ENCODE results near the gene CDKN1B. TPM values are rescaled to one million over a fixed set of nuclear protein-coding genes. Genes with fewer than 3 reads are reported as not detected.

CDKN1B gene
- total RNA-seq, 1 donor from 2014 or later, result 49.6 TPM

DNA sequence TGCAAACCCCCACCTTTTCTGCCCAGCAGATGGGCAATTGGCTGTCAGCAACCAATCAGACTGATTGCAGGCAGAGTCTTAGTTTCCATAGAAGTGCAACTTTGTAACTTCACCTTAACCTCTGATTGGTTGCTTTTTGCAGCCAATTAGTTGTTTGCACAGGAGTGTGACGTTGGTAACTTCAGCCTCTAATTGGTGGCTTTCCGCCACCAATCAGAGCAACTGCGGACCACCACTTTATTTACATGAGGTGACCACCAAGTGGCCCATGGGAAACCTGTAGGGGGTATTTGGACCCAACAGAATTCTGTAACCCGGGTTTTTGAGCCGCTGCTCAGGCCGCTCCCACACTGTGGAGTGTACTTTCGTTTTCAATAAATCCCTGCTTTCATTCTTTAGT lies 32.3 kb downstream of the CDKN1B start:
- peaks cover 29% of the 10 kb centered on the region for H3K36me3 Mint-ChIP-seq
- DNase-seq (ENCODE audit: extremely low spot score, unreplicated experiment), result peak; percentile 24
- H3K4me1 Mint-ChIP-seq (ENCODE audit: unreplicated experiment), result peaks cover 9% of the 10 kb centered on the region
- H3K27ac Mint-ChIP-seq, result no peak overlapping the region
- H3K27me3 Mint-ChIP-seq, result peaks cover 3% of the 10 kb centered on the region
- H3K9me3 Mint-ChIP-seq, result no peaks in the 10 kb centered on the region
- H3K4me3 Mint-ChIP-seq, result no peak overlapping the region
- TF ChIP-seq CTCF (conservative IDR thresholded peaks at IDR 0.05), result no peak

DNA sequence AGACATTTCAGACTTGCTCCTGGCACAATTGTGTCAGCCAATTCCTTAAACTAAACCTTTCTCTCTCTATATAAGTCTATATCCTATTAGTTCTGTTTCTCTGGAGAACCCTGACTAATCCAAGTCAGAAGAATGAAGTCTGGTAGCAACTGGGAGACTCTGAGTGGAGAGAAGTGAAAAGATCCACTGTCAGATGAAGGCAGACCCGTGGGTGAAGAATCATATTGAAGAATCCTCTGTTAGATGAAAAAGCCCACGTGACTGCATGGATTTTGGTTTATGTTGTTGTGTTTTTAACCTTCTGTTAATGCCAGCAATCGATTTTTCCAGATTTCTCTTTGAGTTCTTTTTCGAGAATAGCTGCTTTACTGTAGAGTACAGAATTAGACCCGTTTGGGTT lies 38.8 kb downstream of the CDKN1B start:
- no peak overlapping the region for H3K4me3 Mint-ChIP-seq
- TF ChIP-seq CTCF (conservative IDR thresholded peaks at IDR 0.05), result no peak
- no peaks in the 10 kb centered on the region for H3K9me3 Mint-ChIP-seq
- no peak overlapping the region for H3K27ac Mint-ChIP-seq
- no peaks in the 10 kb centered on the region for H3K27me3 Mint-ChIP-seq
- peak; percentile 8 for DNase-seq (ENCODE audit: extremely low spot score, unreplicated experiment)
- H3K4me1 Mint-ChIP-seq (ENCODE audit: unreplicated experiment), result no peaks in the 10 kb centered on the region
- peaks cover 8% of the 10 kb centered on the region for H3K36me3 Mint-ChIP-seq

- H3K4me3 Mint-ChIP-seq, result no peak overlapping the region
- TF ChIP-seq CTCF (conservative IDR thresholded peaks at IDR 0.05), result no peak
- H3K27ac Mint-ChIP-seq, result no peak overlapping the region
- no peak for DNase-seq (ENCODE audit: extremely low spot score, unreplicated experiment)
- H3K36me3 Mint-ChIP-seq, result no peaks in the 10 kb centered on the region
- no peaks in the 10 kb centered on the region for H3K9me3 Mint-ChIP-seq
- no peaks in the 10 kb centered on the region for H3K4me1 Mint-ChIP-seq (ENCODE audit: unreplicated experiment)
- H3K27me3 Mint-ChIP-seq, result no peaks in the 10 kb centered on the region
Observed at GRCh38 chr12:12757121-12757520, 40.0 kb downstream of the CDKN1B start.

DNA sequence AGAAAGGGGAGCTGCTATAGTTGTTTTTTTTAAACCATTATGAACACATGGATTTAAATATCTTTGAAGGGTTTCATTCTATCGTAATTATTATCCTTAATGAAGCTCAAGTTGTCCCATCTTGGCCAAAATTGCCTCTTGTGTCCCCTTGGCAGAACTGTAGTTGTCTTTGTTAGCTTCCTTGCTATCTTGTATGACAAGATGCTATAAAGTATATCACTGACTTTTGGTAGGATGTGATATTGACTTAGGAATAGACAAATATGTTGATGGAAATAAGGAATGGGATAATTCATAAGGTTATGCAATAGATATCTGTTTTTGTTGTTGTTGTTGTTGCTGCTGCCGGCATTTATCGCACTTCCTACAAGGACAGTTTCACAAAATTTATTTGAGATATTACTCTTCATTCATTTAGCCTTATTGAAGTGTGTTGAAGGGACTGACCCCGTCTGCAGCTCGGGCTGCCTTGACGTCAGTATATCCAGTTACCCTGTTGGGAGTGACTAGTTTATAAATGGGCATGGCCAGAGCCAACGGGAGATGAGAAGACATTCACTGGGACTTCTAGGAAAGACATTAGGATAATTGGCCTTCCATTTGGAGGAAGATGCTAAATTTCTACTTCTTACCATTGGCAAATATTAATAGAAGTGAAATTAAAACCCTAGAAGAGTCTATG lies 42.2 kb downstream of the CDKN1B start:
- TF ChIP-seq CTCF (conservative IDR thresholded peaks at IDR 0.05), result no peak
- Mint-ChIP-seq H3K9me3 (no peaks in the 10 kb centered on the region), H3K27me3 (no peaks in the 10 kb centered on the region), H3K4me1 (ENCODE audit: unreplicated experiment) (no peaks in the 10 kb centered on the region), H3K36me3 (no peaks in the 10 kb centered on the region), H3K4me3 (no peak overlapping the region), H3K27ac (no peak overlapping the region)
- DNase-seq (ENCODE audit: extremely low spot score, unreplicated experiment), result no peak

DNA sequence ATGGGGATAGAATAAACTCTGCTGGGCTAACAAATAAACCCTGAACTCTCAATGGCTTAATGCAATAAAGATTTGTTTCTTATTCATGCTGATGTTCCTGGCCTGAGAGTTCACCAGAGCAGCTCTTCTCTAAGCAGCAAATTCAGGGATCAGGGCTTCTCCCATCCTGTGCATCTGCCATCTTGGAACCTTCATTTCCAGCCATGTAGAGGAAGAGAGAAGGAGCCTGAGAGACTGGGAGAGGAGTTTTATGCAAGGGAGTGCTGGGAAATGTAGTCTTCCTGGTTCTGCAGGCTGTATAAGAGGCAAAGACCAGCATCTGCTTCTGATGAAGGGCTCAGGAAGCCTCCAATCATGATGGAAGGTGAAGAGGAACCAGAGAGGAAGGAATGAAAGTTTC lies 47.7 kb downstream of the CDKN1B start:
- no peak for DNase-seq (ENCODE audit: extremely low spot score, unreplicated experiment)
- Mint-ChIP-seq H3K4me1 (ENCODE audit: unreplicated experiment) (no peaks in the 10 kb centered on the region), H3K27me3 (no peaks in the 10 kb centered on the region), H3K4me3 (no peak overlapping the region), H3K27ac (no peak overlapping the region), H3K9me3 (no peaks in the 10 kb centered on the region), H3K36me3 (peaks cover 2% of the 10 kb centered on the region)
- no peak for TF ChIP-seq CTCF (conservative IDR thresholded peaks at IDR 0.05)

All from type B pancreatic cell (in vitro differentiated cells).